GM19351 (cell line): ENCODE results near the gene UBC.
"Not testable (repeated sequence)": the region's sequence is repeated elsewhere in the genome, so short reads cannot be mapped to it uniquely, and the experiment has no call there.

Experiments used
- ATAC-seq: cut with Tn5 transposase; IDR thresholded peaks from one replicate; pipeline ENCODE4 v1.9.1; 2021; ENCODE audit warnings: mild to moderate bottlenecking, moderate library complexity; ENCODE audit not compliant: unreplicated experiment

UBC gene

GRCh38 chr12:124916374-124917134 lies 2.1 kb upstream of the UBC start:
- no peak for ATAC-seq

GRCh38 chr12:124915239-124916236 lies 1.1 kb upstream of the UBC start:
- ATAC-seq, result no peak

- peak; percentile 33 for ATAC-seq
Measured at GRCh38 chr12:124913474-124914391, 717 bp downstream of the UBC start.

GRCh38 chr12:124912529-124913287 lies 1.7 kb downstream of the UBC start:
- not testable (repeated sequence) for ATAC-seq

- not testable (repeated sequence) for ATAC-seq
Measured at GRCh38 chr12:124911521-124911920, 2.9 kb downstream of the UBC start.

- no peak for ATAC-seq
Measured at GRCh38 chr12:124910561-124911478, 3.6 kb downstream of the UBC start.

GRCh38 chr12:124909831-124910560 lies 4.5 kb downstream of the UBC start:
- ATAC-seq, result no peak

GRCh38 chr12:124906606-124907261 lies 7.7 kb downstream of the UBC start:
- peak; percentile 68 for ATAC-seq

GRCh38 chr12:124904306-124905098 lies 9.9 kb downstream of the UBC start:
- no peak for ATAC-seq

GRCh38 chr12:124902916-124903315 lies 11.5 kb downstream of the UBC start:
- peak; percentile 57 for ATAC-seq

GRCh38 chr12:124901003-124901402 lies 13.4 kb downstream of the UBC start:
- no peak for ATAC-seq

- ATAC-seq, result not testable (repeated sequence)
Measured at GRCh38 chr12:124900345-124900795, 14.1 kb downstream of the UBC start.

- no peak for ATAC-seq
Measured at GRCh38 chr12:124898923-124899294, 15.5 kb downstream of the UBC start.

GRCh38 chr12:124898200-124898922 lies 16.1 kb downstream of the UBC start:
- ATAC-seq, result no peak

- no peak for ATAC-seq
Measured at GRCh38 chr12:124896461-124896860, 18.0 kb downstream of the UBC start.
